ENCODE data around the gene UGT2B15.

GRCh38 chr4:68617003-68617698, 53.3 kb downstream of the UGT2B15 start:
- TF ChIP-seq, protein P1, sequence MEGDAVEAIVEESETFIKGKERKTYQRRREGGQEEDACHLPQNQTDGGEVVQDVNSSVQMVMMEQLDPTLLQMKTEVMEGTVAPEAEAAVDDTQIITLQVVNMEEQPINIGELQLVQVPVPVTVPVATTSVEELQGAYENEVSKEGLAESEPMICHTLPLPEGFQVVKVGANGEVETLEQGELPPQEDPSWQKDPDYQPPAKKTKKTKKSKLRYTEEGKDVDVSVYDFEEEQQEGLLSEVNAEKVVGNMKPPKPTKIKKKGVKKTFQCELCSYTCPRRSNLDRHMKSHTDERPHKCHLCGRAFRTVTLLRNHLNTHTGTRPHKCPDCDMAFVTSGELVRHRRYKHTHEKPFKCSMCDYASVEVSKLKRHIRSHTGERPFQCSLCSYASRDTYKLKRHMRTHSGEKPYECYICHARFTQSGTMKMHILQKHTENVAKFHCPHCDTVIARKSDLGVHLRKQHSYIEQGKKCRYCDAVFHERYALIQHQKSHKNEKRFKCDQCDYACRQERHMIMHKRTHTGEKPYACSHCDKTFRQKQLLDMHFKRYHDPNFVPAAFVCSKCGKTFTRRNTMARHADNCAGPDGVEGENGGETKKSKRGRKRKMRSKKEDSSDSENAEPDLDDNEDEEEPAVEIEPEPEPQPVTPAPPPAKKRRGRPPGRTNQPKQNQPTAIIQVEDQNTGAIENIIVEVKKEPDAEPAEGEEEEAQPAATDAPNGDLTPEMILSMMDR (IDR thresholded peaks at IDR 0.05): no peak
- no peak for TF ChIP-seq EP300 (IDR thresholded peaks at IDR 0.05)
